HFF-Myc (cell line): Measurements from ENCODE around the gene TXLNA.

Source experiments
- DNase-seq: peaks from one replicate; pipeline ENCODE4 v3.0.0-alpha.2; 2011; ENCODE audit warnings: low read depth; ENCODE audit errors: extremely low read depth
- H3K4me3 ChIP-seq: replicated peaks from 2 replicates; pipeline ENCODE4 v1.5.1; 2011; ENCODE audit warnings: low read depth, mild to moderate bottlenecking, control low read depth, low read length
- TF ChIP-seq, protein P1 (sequence below): IDR thresholded peaks from 2 replicates; pipeline ENCODE4 v1.5.1; 2012; ENCODE audit warnings: mild to moderate bottlenecking, low read depth, low read length, control low read depth; ENCODE audit errors: missing control alignments

TXLNA gene

DNA sequence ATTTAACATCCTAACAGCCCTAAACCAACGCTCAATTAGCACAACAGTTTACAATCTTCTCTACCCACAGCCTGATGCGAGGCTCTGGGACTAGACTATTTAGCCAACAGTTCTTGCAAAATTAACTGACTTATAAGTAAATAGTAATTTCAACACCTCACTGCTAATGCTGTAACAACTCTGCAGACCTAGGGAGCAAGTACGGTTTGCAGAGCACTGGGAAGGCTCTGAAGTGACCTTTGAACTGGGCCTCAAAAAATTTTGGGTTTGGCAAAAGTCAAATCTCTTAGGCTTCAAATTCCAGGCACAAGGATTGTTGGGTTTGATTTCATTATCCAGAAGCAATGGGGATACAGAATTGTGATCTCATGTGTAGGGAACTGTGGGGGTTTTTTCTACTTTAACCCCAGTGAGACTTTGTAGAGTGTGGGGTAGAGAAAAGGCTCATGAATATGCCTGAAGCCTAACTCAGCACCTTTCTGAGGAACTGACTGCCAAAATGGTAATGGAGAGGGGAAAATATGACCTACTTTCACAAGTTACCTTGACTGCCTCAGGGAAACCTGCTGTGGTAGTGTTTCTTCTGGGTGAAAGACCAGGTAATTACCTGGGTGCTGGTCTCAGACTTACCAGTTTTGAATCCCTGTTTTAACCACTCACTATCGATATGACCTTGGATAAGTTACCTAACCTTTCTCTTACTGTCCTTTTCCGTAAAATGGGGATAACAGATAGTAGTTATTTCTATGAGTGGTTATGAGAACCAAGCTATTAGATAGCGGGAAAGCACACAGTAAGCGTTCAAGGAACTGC lies 889 bp upstream of the TXLNA start:
- H3K4me3 ChIP-seq: 0 out of 2 replicates have a peak overlapping the region, but pooled peaks have one; percentile 86
- TF ChIP-seq, protein P1, sequence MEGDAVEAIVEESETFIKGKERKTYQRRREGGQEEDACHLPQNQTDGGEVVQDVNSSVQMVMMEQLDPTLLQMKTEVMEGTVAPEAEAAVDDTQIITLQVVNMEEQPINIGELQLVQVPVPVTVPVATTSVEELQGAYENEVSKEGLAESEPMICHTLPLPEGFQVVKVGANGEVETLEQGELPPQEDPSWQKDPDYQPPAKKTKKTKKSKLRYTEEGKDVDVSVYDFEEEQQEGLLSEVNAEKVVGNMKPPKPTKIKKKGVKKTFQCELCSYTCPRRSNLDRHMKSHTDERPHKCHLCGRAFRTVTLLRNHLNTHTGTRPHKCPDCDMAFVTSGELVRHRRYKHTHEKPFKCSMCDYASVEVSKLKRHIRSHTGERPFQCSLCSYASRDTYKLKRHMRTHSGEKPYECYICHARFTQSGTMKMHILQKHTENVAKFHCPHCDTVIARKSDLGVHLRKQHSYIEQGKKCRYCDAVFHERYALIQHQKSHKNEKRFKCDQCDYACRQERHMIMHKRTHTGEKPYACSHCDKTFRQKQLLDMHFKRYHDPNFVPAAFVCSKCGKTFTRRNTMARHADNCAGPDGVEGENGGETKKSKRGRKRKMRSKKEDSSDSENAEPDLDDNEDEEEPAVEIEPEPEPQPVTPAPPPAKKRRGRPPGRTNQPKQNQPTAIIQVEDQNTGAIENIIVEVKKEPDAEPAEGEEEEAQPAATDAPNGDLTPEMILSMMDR: no peak
- DNase-seq: no peak

DNA sequence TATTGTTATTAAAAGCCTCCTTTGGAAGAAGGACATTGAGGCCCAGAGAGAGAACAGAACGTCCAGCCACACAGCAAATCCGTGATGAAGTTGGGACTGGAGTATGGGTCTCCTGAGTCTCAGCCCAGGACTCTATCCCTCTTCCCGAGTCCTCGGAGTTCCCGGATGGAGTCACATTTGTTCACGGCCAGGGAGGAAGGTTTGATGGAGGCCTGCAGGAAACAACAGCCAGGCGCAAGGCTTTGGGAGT lies 357 bp upstream of the TXLNA start:
- TF ChIP-seq, protein P1: no peak
- peak overlapping the region; percentile 86 for H3K4me3 ChIP-seq
- DNase-seq: no peak

DNA sequence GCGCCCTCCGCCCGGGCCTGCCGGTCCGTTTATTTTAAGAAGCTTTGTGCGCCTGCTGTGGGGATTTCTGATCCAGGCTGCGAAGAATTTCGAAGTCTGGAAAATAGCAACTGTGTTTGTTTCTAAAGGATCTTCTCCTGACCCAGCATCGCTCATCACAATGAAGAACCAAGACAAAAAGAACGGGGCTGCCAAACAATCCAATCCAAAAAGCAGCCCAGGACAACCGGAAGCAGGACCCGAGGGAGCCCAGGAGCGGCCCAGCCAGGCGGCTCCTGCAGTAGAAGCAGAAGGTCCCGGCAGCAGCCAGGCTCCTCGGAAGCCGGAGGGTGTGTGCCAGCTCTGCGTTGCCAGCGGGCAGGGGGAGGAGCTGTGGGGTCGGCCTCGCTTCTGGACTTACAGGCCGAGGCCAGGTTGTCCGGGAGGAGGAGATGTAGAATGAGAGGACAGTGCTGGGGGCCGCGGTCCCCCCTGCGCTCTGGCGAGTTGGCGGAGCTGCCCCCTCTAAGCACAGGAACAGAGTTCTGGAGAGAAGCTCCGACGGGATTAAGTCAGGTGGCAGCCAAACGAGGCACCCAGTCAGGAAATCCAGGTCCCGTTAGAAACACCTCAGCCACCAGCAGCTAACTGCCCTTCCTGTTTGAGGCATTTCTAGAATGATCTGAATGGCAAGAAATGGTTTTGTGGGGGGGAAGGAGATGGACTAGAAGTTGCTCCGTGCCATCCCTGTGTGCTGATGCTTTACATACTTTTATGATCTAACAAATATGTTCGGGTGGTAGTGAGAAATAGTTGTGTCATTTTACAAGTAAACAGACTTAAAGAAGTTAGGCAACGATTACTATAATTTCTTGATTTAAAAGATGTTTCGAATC lies 948 bp downstream of the TXLNA start:
- DNase-seq: no peak
- H3K4me3 ChIP-seq: peak overlapping the region; percentile 86
- TF ChIP-seq, protein P1: no peak

DNA sequence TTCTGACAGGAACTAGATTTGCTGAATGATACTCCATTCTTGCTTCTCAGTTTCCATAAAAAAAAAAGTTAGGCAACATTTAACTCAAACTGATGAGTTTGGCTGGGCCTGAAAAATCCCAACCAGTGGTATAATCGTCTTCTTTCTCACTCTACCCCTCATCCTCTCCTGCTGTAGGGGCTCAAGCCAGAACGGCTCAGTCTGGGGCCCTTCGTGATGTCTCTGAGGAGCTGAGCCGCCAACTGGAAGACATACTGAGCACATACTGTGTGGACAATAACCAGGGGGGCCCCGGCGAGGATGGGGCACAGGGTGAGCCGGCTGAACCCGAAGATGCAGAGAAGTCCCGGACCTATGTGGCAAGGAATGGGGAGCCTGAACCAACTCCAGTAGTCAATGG lies 1.6 kb downstream of the TXLNA start:
- no peak for DNase-seq
- TF ChIP-seq, protein P1: no peak
- H3K4me3 ChIP-seq: peak overlapping the region; percentile 86

DNA sequence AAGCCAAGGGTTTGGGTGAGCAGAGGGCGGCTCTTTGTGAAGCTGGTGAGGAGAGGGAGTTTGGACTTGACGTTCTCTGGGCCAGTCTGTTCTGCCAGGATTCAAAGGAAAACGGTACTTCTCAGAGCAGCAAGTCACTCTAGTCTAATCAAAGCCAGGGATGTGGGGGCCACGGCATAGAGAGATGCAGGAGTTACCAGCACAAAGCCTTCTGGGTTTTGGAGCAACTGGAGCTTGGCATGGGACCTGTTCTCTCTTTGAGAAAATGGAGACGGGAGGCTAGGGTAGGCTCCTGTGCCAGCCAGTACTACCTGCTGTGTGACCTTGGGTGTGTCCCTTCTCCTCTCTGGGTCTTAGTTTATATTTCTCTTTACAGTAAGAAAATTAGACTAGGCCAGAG lies 2.1 kb downstream of the TXLNA start:
- no peak for DNase-seq
- TF ChIP-seq, protein P1: no peak
- peak overlapping the region; percentile 86 for H3K4me3 ChIP-seq

DNA sequence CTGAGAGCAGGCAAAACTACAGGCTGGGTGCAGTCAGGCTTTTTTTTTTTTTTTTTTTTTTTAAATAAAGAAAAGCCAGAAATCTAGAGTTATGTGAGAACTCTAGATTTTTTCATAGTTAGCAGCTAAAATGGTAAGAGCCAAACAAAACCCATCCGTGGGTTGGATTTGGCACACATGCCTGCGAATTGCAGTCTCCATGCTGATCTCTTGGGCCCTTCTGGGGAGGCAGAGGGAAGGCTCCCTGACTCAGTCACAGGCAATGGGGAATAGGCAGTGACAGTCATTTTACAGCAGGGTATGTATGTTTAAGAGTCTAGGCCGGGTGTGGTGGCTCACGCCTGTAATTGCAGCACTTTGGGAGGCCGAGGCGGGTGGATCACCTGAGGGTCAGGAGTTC lies 2.6 kb downstream of the TXLNA start:
- TF ChIP-seq, protein P1: no peak
- no peak for DNase-seq
- peak overlapping the region; percentile 86 for H3K4me3 ChIP-seq
